Effector memory CD4-positive, alpha-beta T cell (primary cell): ENCODE data around the gene AKR1D1.
"Not testable (repeated sequence)": the region's sequence is repeated elsewhere in the genome, so short reads cannot be mapped to it uniquely, and the experiment has no call there.

Experiments
- DNase-seq, 3 donors: peaks; one replicate each; pipeline ENCODE4 v3.0.0-alpha.2; 2020
- H3K27ac ChIP-seq: 2 replicates; pipeline ENCODE4 v1.7.0; 2013; ENCODE audit warnings: mild to moderate bottlenecking, low read length, moderate library complexity; ENCODE audit not compliant: insufficient read depth, poor library complexity, severe bottlenecking
- H3K27me3 ChIP-seq: replicated peaks from 2 replicates; pipeline ENCODE4 v1.7.0; 2013; ENCODE audit warnings: mild to moderate bottlenecking, low read length; ENCODE audit not compliant: insufficient read depth, control insufficient read depth, poor library complexity, severe bottlenecking
- H3K36me3 ChIP-seq: 2 replicates; pipeline ENCODE4 v1.7.0; 2013; ENCODE audit warnings: mild to moderate bottlenecking, low read length, moderate library complexity; ENCODE audit not compliant: control insufficient read depth, insufficient read depth
- H3K4me1 ChIP-seq: 2 replicates; pipeline ENCODE4 v1.7.0; 2013; ENCODE audit warnings: low read length, mild to moderate bottlenecking; ENCODE audit not compliant: control insufficient read depth, insufficient read depth, poor library complexity, severe bottlenecking
- H3K4me3 ChIP-seq: 2 replicates; pipeline ENCODE4 v1.7.0; 2013; ENCODE audit warnings: low read length, low read depth, mild to moderate bottlenecking; ENCODE audit not compliant: insufficient read depth, poor library complexity, severe bottlenecking
- H3K9me3 ChIP-seq: 2 replicates; pipeline ENCODE4 v1.7.0; 2013; ENCODE audit warnings: mild to moderate bottlenecking, low read length, moderate library complexity; ENCODE audit not compliant: control insufficient read depth
- total RNA-seq, 3 donors: gene quantifications; one replicate each; lab custom pipeline; 2026; lab: John Stamatoyannopoulos, UW

Gene AKR1D1, protein sequence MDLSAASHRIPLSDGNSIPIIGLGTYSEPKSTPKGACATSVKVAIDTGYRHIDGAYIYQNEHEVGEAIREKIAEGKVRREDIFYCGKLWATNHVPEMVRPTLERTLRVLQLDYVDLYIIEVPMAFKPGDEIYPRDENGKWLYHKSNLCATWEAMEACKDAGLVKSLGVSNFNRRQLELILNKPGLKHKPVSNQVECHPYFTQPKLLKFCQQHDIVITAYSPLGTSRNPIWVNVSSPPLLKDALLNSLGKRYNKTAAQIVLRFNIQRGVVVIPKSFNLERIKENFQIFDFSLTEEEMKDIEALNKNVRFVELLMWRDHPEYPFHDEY
- total RNA-seq = 0 to 0.26 (median 0.17) reads per million in 3 donors

DNA sequence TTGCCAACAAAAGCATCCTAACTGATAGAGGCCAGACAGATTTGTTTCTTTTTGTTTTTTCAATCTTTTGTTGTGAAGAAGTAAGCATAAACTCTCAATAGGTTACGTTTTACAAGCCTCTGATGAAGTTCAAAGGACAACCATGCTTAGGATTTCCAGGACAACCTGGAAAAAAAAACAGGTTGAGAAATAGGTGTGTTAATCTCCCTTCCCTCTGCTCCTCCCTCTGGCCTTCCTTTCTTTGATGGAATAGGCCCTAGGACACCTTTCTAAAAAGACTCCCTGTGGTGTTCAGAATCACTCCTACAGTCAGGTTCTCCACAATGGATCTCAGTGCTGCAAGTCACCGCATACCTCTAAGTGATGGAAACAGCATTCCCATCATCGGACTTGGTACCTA lies at the start of gene AKR1D1:
Gene AKR1D1, plus strand, starts transcription at position 264 of the 400 bp plus-strand sequence. Its CDS starts 60 bp downstream, at position 324.
- Histone ChIP-seq H3K9me3 (no peaks in the 10 kb centered on the region), H3K4me1 (no peaks in the 10 kb centered on the region), H3K27ac (no peak within 1 kb of the TSS), H3K36me3 (no peaks in the 10 kb centered on the region), H3K27me3 (no peaks in the 10 kb centered on the region), H3K4me3 (no peak within 1 kb of the TSS)
- no peak for DNase-seq

DNA sequence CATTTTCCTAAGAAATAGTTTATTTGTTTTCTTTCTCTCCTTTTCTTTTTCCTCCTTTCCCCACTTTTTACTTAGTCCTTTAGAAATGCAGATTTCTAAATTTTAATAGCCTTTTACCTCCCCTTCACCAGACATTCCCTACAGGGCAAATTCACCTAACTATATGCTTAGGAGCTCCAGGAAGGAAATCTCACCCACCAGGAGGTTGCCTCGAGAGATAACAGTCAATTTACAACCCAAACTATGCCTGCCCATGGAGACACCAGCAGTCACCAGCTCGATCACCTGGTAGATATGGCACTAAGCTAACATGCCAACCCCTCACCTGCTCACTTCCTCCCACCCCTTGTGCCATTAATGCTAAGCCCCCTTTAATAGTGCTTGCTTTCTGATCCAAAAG lies 49.2 kb upstream of the AKR1D1 start:
- Histone ChIP-seq H3K4me1 (no peaks in the 10 kb centered on the region), H3K4me3 (no peak overlapping the region), H3K27ac (no peak overlapping the region), H3K27me3 (no peaks in the 10 kb centered on the region), H3K9me3 (no peaks in the 10 kb centered on the region), H3K36me3 (no peaks in the 10 kb centered on the region)
- no peak for DNase-seq

DNA sequence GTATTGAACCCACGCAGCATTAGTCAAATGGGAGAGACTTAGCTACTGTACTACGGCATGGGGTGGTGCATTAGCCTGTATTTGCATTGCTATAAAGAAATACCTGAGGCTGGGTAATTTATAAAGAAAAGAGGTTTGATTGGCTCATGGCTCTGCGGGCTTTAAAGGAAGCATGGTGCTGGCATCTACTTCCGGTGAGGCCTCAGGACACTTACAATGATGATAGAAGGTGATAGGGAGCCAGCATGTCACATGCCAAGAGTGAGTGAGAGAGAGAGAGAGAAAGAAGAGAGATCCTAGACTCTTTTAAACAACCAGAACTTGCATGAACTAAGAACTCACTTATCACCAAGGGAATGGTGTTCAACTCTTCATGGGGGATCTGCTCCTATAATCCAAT lies 47.1 kb upstream of the AKR1D1 start:
- no peaks in the 10 kb centered on the region for H3K9me3 ChIP-seq
- no peak overlapping the region for H3K27ac ChIP-seq
- H3K4me3 ChIP-seq = no peak overlapping the region
- H3K27me3 ChIP-seq = no peaks in the 10 kb centered on the region
- H3K36me3 ChIP-seq = no peaks in the 10 kb centered on the region
- no peak for DNase-seq
- no peaks in the 10 kb centered on the region for H3K4me1 ChIP-seq

DNA sequence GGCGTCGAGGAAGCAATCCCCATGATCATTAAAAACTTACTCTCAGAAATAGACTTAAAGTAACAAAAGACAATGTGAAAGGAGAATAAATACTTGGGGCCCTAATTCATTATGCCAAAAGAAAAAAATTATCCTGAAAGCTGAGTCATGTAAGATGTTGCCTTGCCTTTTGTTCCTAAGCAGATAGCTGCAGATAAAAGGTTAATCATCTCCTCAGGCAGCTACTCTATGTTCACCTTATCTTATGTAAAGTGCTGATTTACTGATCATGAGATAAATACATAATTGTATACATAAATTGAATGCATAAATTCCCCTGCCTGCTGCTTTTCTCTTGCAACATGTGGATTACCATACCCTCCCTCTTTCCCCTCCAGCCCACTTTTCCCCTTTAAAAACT lies 46.3 kb upstream of the AKR1D1 start:
- no peak overlapping the region for H3K27ac ChIP-seq
- H3K36me3 ChIP-seq = no peaks in the 10 kb centered on the region
- no peaks in the 10 kb centered on the region for H3K4me1 ChIP-seq
- H3K9me3 ChIP-seq = no peaks in the 10 kb centered on the region
- DNase-seq = no peak
- H3K27me3 ChIP-seq = no peaks in the 10 kb centered on the region
- H3K4me3 ChIP-seq = no peak overlapping the region

DNA sequence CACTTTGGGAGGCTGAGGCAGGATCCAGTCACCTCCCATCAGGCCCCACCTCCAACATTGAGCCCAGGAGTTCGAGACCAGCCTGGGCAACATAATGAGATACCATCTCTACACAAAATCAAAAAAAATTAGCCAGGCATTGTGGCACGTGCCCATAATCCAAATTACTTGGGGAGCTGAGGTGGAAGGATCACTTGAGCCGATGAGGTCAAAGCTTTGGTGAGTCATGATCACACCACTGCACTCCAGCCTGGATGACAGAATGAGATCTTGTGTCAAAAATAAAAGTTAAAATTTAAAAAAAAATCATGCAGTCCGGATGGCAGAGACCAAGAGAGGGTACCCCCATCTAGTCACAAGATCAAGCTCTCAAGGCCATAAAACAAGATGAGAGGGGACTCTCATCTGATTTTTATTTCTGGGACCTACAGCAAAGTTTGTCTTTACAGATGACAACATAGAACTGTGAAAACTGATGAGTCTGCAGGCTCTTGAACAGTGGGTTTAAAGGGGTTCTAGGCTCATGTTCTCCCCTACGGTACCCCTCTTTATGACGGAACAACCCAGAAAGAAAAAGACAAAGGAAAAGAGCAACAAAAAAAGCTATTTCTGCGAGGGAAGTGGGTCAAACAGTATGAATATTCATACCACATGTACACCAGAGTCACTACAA lies 45.4 kb upstream of the AKR1D1 start:
- H3K9me3 ChIP-seq = no peaks in the 10 kb centered on the region
- H3K27ac ChIP-seq = no peak overlapping the region
- no peak for DNase-seq
- H3K27me3 ChIP-seq = no peaks in the 10 kb centered on the region
- H3K4me1 ChIP-seq = no peaks in the 10 kb centered on the region
- no peak overlapping the region for H3K4me3 ChIP-seq
- no peaks in the 10 kb centered on the region for H3K36me3 ChIP-seq

DNA sequence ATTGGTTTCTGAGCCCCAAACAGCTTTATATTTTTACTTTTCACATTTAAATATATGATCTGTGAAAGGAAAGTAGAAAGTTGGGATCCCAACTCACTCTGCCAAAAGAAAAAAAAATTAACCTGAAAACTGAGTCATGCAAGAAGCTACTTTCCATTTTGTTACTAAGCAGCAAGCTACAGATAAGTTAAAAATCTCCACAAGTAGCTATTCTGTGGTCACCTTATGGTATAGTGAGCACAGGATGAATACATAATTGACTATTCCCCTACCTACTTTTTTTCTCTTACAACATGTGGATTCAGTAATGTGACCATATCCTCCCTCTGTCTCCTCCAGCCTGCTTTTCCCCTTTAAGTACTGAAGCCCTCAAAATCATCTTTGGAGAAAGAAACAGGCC lies 44.1 kb upstream of the AKR1D1 start:
- Histone ChIP-seq H3K9me3 (no peaks in the 10 kb centered on the region), H3K36me3 (no peaks in the 10 kb centered on the region), H3K4me1 (no peaks in the 10 kb centered on the region), H3K27me3 (no peaks in the 10 kb centered on the region), H3K4me3 (no peak overlapping the region), H3K27ac (no peak overlapping the region)
- no peak for DNase-seq

DNA sequence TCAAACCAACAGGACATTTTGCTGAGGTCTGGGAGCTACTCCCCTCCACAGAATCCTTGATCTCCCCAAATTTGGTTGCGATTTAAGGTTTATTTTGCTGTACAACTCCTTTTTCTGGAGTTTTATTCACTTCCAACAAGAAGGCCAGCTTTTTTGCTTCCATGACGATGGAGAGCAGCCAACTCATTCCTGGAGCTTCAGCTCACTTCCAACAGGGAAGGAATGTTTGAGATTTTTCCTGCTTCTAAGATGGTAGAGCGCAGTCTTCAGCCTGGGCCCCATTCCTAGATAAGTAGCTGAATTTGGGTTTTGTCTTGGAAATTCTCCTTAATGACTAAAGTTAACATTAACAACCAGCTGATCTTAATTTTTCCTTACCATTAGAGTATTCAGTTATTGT lies 43.5 kb upstream of the AKR1D1 start:
- no peaks in the 10 kb centered on the region for H3K36me3 ChIP-seq
- H3K4me1 ChIP-seq = no peaks in the 10 kb centered on the region
- DNase-seq = no peak
- H3K4me3 ChIP-seq = no peak overlapping the region
- H3K9me3 ChIP-seq = no peaks in the 10 kb centered on the region
- no peaks in the 10 kb centered on the region for H3K27me3 ChIP-seq
- H3K27ac ChIP-seq = no peak overlapping the region

DNA sequence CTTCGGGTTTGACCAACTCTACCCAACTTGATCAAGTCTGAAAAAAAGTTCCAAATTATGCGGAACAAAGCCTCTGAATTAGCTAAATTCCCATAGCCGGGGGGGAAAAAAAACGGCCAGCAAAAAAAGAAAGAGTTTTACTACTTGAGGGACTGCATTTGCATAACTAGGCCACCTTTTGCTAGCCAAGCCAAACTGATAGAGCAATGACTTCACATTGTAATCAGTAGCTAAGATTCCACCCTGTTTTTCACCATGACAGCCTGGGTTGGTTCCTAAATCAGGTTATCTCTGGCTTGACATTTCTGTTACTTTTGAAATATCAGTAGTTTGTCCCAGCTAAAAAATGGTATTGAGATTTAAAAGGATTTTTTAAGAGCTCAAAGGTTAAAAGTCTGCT lies 43.0 kb upstream of the AKR1D1 start:
- H3K4me3 ChIP-seq = no peak overlapping the region
- no peak overlapping the region for H3K27ac ChIP-seq
- H3K36me3 ChIP-seq = no peaks in the 10 kb centered on the region
- DNase-seq = no peak
- no peaks in the 10 kb centered on the region for H3K4me1 ChIP-seq
- H3K9me3 ChIP-seq = no peaks in the 10 kb centered on the region
- no peaks in the 10 kb centered on the region for H3K27me3 ChIP-seq

DNA sequence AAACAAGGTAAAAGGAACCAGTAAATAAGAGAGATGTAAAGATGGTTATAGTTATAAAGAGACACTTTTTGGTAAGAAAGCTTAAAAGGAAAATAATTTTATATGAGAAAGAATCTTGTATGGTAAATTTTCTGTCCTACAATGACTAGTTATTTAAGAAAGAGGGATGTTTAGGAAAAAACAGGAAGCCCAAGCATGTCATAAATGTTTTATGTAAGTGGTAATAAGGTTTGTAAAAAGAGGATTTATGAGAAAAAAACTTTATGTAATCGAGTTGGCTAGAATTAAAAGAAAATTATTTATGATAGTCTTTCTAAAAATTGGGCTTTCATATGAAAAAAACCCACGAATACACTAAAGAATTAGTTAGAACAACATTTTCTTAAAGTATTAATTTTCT lies 40.1 kb upstream of the AKR1D1 start:
- Histone ChIP-seq H3K27me3 (no peaks in the 10 kb centered on the region), H3K4me3 (no peak overlapping the region), H3K27ac (no peak overlapping the region), H3K36me3 (no peaks in the 10 kb centered on the region), H3K4me1 (no peaks in the 10 kb centered on the region), H3K9me3 (no peaks in the 10 kb centered on the region)
- no peak for DNase-seq

DNA sequence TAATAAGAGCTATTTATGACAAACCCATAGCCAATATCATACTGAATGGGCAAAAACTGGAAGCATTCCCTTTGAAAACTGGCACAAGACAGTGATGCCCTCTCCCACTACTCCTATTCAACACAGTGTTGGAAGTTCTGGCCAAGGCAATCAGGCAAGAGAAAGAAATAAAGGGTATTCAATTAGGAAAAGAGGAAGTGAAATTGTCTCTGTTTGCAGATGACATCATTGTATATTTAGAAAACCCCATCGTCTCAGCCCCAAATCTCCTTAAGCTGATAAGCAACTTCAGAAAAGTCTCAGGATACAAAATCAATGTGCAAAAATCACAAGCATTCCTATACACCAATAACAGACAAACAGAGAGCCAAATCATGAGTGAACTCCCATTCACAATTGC lies 36.2 kb upstream of the AKR1D1 start:
- H3K27me3 ChIP-seq, H3K27ac ChIP-seq, DNase-seq, H3K36me3 ChIP-seq, H3K4me1 ChIP-seq, H3K4me3 ChIP-seq, H3K9me3 ChIP-seq: not testable (repeated sequence)
